OCI-M2 (cell line): Measurements from ENCODE around the gene IL6R.
A peak's percentile ranks its signal among the peaks of the same experiment; 100 is the strongest.
"Not testable (repeated sequence)": the region's sequence is repeated elsewhere in the genome, so short reads cannot be mapped to it uniquely, and the experiment has no call there.

Experiments
- DNase-seq: peaks from one replicate; lab custom pipeline; 2025; ENCODE audit not compliant: unreplicated experiment; lab: John Stamatoyannopoulos, UW

The IL6R gene

DNA sequence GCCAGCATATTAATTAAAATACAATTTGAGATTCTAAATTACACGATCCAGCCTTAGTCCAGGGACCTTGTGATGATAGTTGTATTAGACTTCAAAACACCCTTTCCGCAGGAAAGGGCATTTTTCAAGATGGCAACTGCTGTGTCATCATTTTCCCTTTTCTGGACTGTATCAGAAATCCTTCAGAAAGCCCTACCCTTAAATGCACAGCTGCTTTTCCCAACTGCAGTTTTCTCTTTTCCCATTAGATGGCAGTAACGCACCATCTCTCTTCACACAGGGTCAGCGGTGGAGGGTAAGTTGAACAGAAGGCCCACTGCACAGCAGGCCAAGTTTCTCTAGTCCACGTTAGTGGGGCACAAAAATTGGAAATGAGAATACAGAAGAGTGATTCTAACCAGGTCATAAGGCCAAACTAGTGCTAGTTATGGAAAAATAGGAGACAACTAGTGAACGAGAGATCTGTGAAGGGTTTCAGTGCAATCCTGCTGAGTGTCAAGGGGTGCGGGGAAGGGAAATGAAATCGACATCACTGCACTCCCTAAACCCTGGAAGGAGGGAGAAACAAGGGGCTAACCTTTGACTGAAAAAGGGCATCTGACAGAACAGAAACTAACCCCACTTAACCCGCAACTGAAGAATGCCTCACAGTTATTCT is 74.8 kb downstream of the IL6R start:
- peak; percentile 72 for DNase-seq

DNA sequence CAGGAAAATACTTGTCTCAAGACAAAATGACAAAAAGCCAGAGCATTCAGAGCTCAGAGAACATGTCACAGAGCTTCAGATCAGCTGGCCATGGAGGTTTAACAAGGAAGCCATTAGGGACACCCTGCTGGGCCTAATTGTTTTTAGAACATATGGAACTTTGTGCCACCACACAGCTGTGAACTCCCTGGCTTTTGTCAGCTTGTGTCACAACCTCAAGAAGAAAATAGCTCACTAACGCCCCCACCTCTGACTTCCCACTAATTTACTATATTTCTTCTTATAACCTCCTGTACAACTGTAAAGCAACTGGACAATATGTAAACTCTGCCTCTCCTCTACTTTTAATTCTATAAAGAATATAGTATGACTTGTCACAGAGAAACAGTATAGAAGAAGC is 75.9 kb downstream of the IL6R start:
- DNase-seq, result no peak

DNA sequence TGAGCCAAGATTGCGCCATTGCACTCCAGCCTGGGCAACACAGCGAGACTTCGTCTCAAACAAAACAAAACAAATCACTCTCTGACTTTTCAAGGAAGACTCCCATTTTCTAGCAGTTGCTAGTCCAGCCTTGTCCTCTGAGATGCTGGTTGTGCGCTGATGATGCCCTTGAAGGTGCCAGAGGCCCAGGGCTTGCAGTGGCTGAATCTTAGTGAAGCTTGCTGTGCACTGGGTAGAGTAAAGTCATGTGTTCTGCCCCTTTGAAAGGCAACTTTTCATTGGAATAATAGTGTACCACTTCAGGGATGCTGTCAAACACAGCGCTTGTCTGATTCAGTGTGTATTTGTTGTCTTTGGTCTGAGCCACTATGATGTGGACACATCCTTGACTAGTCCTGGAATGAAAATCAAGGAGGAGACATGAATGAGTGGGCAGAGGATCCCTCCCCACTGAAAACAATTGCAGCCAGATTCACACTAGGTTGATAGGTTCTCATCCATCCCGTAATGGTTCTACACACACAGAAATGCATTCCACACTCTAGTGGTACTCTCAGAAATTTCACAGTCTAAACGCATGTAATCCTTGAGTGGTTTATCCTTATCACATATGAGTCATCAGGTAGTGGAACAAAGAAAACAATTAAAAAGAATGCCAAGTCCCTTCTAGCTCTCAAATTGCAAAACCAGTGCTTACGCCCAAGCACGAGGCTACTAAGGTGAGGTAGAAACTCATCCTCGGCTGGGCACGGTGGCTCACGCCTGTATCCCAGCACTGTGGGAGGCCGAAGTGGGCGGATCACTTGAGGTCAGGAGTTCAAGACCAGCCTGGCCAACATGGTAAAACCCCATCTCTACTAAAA is 79.0 kb downstream of the IL6R start:
- no peak for DNase-seq

DNA sequence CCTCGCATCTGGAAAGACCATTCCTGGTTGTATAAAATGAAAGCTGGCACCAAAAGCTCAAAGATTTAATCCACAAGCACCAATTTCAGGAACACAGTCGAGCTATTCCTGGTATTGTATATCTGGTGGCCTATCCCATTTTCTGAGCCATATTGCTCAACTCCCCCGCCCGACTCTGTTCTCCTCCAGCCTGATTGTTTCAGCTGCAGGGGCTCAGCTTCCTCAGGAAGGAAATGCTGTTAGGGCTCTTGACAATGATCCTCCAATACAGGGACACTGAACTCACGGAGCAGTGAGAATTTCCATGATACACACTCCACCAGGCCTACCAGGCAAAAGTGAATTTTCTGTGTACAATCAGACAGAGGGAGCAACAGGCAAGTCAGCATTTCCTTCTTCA is 80.0 kb downstream of the IL6R start:
- no peak for DNase-seq

DNA sequence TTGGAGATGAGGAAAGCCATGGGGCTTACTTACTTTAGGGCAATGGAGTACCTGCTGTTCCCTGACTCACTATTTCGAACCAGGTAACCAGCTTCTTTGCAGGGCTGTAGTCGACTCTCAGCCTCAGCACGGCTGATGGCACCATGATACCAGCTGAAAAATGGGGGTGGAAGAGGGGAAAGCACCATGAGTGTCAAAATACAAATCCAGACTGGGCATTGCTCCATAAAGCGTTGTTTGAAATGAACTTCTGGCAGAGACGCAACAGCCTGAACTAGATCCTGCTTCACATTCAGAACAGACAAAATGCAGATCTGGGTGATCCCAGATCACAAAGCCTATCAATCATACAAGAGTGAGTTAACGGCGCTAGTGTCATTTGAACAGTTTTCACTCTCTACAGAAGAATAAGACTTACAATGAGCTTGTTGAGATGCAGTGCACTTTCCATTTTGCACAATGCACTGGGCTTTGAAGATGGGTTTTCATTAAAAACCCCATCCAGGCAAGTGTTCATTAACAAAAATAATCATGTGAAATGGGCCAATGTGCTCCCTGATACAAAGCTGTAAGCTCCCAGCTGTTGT is 80.9 kb downstream of the IL6R start:
- no peak for DNase-seq

DNA sequence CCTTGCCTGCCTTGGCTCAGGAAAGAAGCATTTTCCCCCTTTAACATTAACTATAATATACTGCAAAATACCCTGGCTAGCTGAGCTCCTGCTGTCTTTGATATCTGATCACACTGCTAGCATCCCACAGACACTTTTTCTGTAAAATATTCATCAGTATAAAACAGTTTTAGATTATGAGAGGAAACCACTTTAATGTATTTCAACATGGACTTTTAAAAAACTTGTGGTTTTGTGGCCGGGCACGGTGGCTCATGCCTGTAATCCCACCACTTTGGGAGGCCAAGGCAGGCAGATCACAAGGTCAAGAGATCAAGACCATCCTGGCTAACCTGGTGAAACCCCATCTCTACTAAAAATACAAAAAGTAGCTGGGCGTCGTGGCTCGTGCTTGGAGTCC is 81.6 kb downstream of the IL6R start:
- DNase-seq, result not testable (repeated sequence)

DNA sequence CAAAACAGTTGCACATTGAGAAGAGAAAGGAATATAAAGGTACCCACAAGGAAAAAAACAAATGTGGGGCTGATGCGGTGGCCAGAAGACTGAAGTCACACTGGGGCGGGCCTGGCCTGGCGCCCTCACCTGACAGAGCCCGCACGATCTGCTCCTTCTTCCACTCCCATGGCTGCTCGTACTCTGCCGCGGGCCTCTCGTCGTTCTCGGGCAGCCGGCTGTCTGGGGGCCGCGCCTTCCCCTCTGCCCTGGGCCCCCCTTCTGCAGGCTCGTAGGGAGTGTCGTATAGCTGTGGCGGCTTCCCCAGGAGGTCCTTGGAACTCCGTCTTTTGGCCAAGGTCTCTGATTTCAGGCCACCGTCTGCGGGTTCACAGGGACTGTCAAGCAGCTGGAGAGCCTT is 83.8 kb downstream of the IL6R start:
- DNase-seq, result no peak

DNA sequence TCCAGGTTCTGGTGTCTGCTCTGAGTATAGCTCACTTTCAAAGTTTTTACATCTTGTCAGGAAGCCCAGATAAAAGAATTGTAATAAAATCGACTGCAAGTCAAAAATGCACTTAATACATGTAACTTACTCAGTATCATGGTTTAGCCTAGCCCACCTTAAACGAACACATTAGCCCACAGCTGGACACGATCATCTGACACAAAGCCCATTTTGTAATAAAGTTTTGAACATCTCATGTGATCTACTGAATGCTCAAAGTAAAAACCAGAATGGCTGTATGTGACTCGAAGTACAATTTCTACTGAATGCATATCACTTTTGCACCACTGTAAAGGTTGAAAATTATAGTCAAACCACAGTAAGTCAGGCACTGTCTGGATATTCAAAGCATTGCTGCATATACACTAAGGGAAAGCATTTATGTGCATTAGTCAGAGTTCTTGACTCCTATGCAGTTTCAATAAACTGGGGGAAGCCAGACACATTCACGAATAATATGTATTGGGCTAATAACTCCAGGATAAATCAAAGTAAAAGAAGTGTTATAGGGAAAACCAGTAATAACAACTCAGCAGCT is 84.6 kb downstream of the IL6R start:
- DNase-seq, result no peak

DNA sequence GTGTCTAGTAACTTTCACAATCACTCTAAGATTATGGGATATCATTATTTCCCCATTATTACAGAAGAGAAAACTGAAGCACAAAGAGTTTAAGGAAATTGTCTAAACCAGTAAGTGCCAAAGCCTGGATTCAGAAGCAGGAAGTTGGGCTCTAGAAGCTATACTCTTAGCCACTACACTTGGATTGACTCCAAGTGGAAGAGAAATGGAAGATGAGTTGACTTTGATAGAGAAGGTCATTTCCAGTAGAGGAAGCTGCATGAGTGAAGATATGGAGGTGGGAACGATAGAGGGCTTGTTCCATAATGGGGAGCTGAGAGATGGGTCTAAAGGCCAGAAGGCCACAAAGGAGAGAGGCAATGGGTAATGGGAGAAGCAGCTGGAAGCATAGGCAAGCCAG is 85.2 kb downstream of the IL6R start:
- DNase-seq, result no peak

DNA sequence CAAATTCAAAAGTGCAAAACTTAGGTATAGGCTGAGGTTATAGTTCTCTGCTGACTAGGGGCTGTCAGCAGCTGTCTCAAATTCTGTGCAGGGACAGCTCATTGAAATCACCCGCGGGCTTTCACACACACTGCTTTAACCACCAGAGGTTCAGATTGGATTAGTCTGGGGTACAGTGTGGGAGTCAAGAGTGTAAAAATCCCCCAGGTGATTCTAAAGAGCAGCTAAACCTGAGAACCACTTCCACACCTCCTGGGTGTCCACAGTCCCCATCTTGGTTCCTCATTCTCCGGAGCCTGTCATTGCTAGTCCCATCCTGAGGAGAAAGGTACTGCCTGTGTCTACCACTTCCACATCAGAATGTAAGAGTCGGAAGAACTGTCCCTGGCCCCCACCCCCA is 87.0 kb downstream of the IL6R start:
- DNase-seq, result no peak

DNA sequence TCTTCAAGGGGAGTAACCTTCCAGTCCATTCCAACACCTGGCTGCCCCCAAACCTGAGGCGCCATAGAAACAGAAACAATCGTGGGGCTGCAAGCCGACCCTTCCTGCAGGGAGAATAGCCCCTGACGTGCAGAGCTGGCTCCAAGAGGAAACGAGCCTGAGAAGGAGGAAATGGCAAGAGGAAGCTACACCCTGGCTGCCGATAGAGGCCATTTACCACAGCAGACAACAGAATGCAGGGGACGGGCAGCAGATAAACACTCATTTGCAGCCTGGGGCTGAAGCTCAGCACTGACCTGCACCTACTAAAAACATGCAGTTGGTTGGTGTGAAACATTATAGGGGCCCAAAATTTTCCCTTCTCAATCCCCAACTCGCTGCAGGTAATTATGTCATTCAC is 88.1 kb downstream of the IL6R start:
- no peak for DNase-seq

DNA sequence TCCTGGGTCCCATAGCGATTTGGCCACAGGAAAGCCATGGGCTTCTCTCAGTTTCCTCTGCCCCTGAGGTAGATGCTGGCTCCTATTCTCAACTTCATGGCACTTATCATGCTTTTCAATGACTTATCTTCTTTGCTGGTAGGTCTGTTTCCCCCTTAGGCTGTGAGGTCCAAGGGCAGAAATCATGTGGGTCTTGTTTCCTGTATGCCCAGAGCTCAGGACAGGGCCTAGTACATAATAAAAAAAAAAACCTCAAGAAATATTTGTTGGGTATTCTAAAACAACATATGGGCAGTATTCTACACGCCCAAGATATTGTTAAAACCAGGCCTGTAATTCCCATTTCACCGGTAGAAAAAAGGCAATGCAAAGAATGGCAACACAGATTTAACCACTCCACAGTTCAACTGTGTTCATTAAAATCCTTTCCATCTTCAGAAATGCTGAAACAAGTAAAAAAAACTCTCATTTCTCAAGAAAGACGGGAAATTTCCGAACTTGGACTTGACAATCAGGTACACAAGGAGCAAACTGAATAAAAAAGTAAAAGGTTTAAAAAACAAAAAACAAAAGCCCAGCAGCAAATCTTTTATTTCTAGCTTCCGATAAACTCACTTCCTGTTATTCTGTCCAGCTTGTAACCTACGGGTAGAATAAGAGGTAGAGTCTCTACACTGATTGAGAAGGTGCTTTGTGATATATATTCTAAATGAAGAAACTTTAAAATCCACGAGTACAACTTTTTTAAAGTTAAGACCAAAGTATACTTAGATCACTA is 90.5 kb downstream of the IL6R start:
- no peak for DNase-seq

DNA sequence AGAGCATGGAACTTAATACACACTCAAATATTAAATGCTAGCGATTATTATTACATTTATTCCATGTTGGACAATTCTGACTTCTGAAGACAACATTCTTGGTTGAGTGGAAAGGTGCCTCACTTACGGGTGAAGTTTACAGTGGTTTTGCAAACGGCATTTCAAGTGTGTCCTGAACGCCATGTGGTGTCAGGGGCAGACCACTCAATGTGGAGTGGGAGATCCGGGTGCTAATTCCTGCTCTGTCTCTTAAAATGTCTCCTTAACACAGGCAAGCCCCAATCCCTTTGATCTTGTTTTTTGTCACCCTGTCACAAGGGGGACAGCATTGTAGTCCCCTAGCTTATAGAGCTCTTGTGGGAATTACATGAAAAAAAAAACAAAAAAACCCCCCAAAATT is 91.2 kb downstream of the IL6R start:
- no peak for DNase-seq

DNA sequence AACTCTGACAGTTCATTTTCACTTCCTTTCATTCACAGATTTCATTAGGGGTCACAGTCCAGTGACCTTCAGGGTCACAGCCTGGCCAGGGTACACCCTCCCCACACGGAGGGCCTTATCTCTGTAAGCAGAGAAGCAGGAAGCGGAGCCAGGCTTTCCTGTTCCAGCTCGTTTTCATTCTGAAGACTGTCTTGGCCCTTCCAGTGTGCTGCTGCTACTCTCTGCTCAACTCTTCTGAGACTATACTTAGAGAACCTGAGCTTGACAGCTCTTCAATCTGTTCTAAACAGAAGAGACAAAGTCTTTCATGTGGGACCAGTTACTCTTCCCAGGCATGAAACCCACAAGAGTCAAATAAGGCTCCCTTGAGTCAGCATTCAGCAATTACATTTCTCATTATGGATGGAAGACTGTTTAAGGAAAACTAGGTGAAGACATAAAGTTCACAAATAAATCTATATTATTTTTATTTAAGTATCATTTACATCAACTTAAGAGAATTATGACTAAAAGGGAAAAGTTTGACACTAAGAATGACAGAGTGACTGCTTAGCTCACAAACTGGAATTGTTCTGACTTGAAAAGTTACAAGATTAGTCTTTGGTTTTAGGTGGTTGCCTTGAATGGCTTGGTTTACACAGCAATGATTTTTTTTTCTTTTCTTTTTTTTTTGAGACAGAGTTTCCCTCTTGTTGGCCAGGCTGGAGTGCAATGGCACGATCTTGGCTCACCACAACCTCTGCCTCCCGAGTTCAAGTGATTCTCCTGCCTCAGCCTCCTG is 92.1 kb downstream of the IL6R start:
- peak; percentile 20 for DNase-seq

DNA sequence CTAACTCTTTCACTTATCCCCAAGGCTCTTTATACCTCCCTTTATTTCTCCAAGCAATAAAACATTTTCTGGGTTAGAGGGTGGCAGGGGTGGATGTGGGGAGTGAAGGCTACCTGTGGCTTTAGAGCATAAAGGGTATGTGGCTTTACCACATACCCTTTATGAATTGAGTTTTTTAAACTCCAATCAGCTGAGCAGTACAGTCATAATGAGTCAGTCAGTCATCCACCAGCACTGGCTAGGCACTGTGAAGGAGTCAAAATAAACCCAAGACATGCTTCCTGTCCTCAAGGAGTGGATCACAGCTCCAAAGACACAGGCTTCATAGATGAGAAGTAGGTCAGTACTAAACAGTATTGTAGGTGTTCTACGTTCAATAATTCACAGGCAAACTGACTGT is 94.3 kb downstream of the IL6R start:
- DNase-seq, result no peak

DNA sequence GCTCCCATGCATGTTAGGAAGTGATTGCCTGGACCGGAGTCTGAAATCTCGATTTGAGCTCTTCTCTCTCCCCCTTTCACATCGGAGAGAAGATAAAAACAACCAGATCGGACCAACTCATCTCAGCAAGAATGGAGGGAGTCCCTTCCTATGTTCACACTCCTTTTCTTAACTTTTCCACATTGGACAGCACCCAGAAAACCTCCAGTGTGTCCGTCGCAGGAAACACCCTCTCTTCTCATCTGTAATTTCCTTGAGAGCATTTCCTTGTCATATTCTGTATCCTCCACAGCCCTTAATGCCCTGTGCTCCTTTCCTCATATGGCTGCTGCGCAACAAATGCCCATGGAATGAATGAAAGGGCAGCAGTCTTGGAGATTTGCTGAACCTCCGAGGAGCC is 95.4 kb downstream of the IL6R start:
- no peak for DNase-seq

DNA sequence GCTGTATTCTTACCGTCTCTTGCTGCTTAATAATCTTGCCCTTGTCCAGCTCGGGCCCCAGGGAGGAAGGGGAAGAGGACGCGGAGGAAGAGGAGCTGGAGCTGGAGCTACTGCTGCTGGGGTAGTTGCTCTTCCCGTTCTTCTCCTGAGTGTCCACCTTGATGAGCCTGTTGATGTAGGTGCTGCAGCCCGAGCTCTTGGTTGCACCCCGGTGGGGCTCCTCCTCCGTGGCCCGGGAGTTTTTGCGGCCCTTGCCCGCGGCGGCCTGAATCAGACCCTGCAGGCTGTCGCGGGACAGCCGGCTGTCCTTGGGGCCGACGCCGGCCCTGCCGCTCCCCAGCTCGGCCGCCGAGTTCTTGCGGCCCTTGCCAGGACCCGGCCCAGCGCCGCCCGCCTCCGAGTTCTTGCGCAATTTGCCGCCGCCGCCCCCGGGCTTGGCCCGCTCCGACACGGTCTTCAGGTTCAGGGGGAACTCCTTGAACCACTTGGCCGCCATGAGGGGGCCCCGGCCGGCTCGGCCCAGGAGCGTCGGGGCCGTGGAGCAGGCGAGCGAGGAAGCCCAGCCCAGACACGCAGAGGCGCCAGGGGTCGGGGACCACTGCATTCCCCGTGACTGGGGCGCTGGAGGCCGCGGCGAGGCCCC is 96.4 kb downstream of the IL6R start:
- DNase-seq, result no peak

DNA sequence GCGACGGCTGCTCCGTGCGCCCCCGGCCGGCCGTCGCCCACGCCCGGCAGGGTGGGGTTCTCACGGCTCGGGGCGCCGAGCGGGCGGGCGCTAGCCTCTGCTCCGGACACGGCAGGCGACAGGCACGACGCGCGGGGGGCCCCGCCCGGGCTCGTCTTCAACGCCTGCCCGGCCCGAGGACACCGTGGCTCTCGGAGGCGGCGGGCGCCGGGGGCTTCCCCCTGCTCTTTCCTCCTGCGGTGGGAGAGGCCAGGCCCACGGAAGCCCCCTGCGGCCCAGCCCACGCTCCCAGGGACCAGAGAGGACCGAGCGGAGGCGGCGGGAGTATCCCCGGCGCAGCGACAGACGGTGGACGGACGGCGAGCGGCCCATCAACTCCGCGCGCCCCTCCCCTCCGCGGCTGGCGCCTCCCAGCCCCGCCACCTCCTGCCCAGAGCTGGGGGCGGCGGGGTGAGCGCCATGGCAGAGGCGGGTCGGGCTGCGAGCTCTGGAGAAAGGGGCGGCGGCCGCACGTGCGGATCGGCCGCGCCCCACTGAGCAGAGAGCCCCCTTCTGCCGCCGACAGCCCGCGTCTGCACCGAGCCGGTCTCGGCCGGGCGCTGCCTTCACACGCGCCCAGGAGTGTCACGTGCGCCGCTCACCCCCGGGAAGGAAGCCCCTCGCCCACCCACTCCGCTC is 97.1 kb downstream of the IL6R start, which contains the start of the genes SHE and TDRD10:
SHE (minus strand) TSS at position 347 of the 678 bp plus-strand sequence. CDS start 386 bp downstream, outside the sequence.
TDRD10 (plus strand) TSS at position 154 of the 678 bp plus-strand sequence. CDS start 4,685 bp downstream, outside the sequence.
- no peak for DNase-seq

DNA sequence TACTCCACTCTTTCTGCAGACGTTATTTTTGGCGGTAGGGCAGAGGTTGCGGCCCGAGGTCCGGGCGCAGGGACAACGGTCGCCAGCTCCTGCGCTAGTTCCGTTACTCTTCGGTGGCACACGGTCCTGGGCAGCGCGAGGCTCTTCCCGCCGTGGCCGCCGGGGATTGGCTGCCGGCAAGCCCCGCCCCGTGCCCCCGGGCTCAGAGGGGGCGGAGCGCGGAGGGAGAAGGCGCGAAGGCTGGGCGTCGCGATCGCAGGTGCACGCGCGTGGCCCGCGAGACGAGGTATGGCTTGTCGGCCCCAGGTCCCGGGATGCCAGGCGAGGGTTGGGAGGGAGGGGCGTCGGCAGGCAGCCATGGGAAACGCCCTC is 97.6 kb downstream of the IL6R start:
- DNase-seq, result no peak
